PC-9 (cell line): ENCODE results near the gene PARD6B. TPM values are rescaled to one million over a fixed set of nuclear protein-coding genes. Genes with fewer than 3 reads are reported as not detected.
"Not testable (repeated sequence)": the region's sequence is repeated elsewhere in the genome, so short reads cannot be mapped to it uniquely, and the experiment has no call there.

Source experiments
- BruUV-seq: library from RNA; stranded (reverse); fragments of 400-500 nt; replicated peaks from 2 replicates; lab custom pipeline; 2021; lab: Mats Ljungman, UMichigan
- CTCF ChIA-PET: fragments of 300-600 bp; sonication (Branson Sonifier 250); formaldehyde crosslinking; loops from one replicate; lab custom pipeline; 2022; ENCODE audit warnings: antibody characterized with exemption; lab: Charles Lee
- POLR2A ChIA-PET: fragments of 300-600 bp; sonication (Branson Sonifier 250); formaldehyde crosslinking; loops from one replicate; lab custom pipeline; 2022; ENCODE audit warnings: antibody characterized with exemption; ENCODE audit not compliant: unreplicated experiment; lab: Charles Lee
- DNase-seq, 2 experiments: peaks; one replicate each; pipeline versions ENCODE4 v3.0.0 to v3.0.0-alpha.2; 2015 to 2022; ENCODE audit warnings: mixed read lengths in 1 of 2
- H2AFZ ChIP-seq: fragments of 200-600 bp; sonication (generic); 2 replicates; pipeline ENCODE4 v1.8.1; 2017; ENCODE audit warnings: antibody characterized with exemption
- H3F3A ChIP-seq: fragments of 200-600 bp; sonication (generic); 2 replicates; pipeline ENCODE4 v1.8.1; 2017; ENCODE audit warnings: antibody characterized with exemption, mild to moderate bottlenecking, low read depth; ENCODE audit not compliant: insufficient read depth
- H3K27ac ChIP-seq: fragments of 200-600 bp; sonication (generic); 2 replicates; pipeline ENCODE4 v1.6.1; 2016; ENCODE audit warnings: mixed run types
- H3K27me3 ChIP-seq: fragments of 200-600 bp; sonication (generic); 2 replicates; pipeline ENCODE4 v1.6.1; 2016; ENCODE audit warnings: low read depth, mixed run types; ENCODE audit not compliant: insufficient read depth
- H3K36me3 ChIP-seq: fragments of 200-600 bp; sonication (generic); 2 replicates; pipeline ENCODE4 v1.6.1; 2016; ENCODE audit warnings: low read depth, mixed run types
- H3K4me1 ChIP-seq: fragments of 200-600 bp; sonication (generic); replicated peaks from 2 replicates; pipeline ENCODE4 v1.6.1; 2016; ENCODE audit warnings: mixed run types; ENCODE audit not compliant: insufficient read depth
- H3K4me2 ChIP-seq: fragments of 200-600 bp; sonication (generic); 2 replicates; pipeline ENCODE4 v1.6.1; 2017; ENCODE audit warnings: mixed run types
- H3K4me3 ChIP-seq: fragments of 200-600 bp; sonication (generic); 2 replicates; pipeline ENCODE4 v1.6.1; 2016; ENCODE audit warnings: mixed run types
- H3K79me2 ChIP-seq: fragments of 200-600 bp; sonication (generic); 2 replicates; pipeline ENCODE4 v1.6.1; 2017; ENCODE audit warnings: low read depth, mixed run types
- H3K9me2 ChIP-seq: fragments of 200-600 bp; sonication (generic); 2 replicates; pipeline ENCODE4 v1.8.1; 2017; ENCODE audit warnings: mild to moderate bottlenecking; ENCODE audit not compliant: insufficient read depth
- H3K9me3 ChIP-seq: fragments of 200-600 bp; sonication (generic); 2 replicates; pipeline ENCODE4 v1.8.1; 2016; ENCODE audit warnings: low read depth; ENCODE audit not compliant: insufficient read depth
- H4K20me1 ChIP-seq: fragments of 200-600 bp; sonication (generic); 2 replicates; pipeline ENCODE4 v1.8.1; 2017; ENCODE audit not compliant: insufficient read depth
- EZH2 ChIP-seq: fragments of 200-600 bp; sonication (generic); IDR thresholded peaks from 2 replicates; pipeline ENCODE4 v1.8.0; 2017; ENCODE audit warnings: antibody characterized with exemption, low read depth
- intact Hi-C: fragments of 100-400 bp; cut with micrococcal nuclease; formaldehyde crosslinking; loops from one replicate; pipeline ENCODE4 v1.10.0; 2022; ENCODE audit not compliant: unreplicated experiment
- total RNA-seq: library from RNA; stranded (reverse); gene quantifications from 2 replicates; pipeline ENCODE4 v1.2.3, GENCODE V29; 2021
- TF ChIP-seq, protein P1 (sequence below): fragments of 200-600 bp; sonication (generic); conservative IDR thresholded peaks from 2 replicates; pipeline ENCODE4 v1.6.1; 2017; ENCODE audit warnings: mixed run types, antibody characterized with exemption, mild to moderate bottlenecking, moderate library complexity

Gene PARD6B
- total RNA-seq, 1 experiment from 2014 or later, result 52.2 TPM

DNA sequence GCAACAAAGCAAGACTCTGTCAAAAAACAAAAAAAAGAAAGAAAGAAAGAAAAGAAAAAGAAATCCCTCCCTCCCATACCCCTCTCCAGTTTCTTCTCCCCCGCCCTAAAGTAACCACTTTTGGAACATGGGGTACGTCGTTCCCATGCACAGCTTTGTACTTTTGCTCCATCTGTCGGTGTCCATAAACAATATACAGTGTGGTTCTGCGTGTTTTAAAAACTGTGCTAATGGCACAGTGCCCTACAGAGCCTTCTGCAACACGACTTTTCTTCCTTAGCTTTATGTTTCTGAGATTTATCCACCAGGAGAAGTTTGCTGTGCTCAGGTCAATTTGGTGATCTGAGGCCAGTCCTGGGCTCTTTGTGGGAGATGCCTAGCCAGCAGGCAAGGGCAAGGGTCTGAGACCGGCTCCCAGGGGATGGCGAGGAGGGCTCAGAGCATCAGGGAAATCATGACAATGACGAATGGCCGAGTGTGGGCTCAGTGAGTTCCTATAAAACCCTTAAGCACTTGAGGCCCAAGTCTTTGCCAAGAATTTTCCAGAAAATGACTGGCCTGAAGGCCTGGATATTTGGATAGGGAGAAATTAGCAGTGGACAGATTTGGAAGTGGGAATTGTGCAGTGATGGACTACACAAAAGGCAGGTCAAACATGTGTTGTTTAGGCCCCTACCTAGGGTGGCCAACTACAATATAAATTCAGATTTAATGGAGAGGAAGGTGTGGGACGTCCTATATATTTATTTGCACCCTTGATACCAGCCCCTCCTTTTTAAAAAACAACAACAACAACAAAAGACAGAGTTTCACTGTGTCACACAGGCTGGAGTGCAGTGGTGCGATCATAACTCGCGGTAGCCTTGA, 61.6 kb downstream of the PARD6B start:
- CTCF ChIA-PET, result interaction anchor here (0.6 to 2.2 kb wide), 26 partner anchors 11 to 1365 kb away, joined by 3 to 18 read pairs (median 5); partner anchors contain the start of genes ADNP and MOCS3
- no peak overlapping the region for H2AFZ ChIP-seq
- H3K27ac ChIP-seq, result no peak overlapping the region
- intact Hi-C loops, result loop anchor here (10.0 kb wide), 2 partner anchors 192 to 832 kb away; no protein-coding TSS in a partner anchor
- H3K4me3 ChIP-seq, result no peak overlapping the region
- DNase-seq, result no peak
- no peaks in the 10 kb centered on the region for H3K9me3 ChIP-seq
- no peaks in the 10 kb centered on the region for H3K27me3 ChIP-seq
- no peaks in the 10 kb centered on the region for H3K79me2 ChIP-seq
- no peaks in the 10 kb centered on the region for H3K36me3 ChIP-seq
- peaks cover 18% of the 10 kb centered on the region for H3K4me1 ChIP-seq
- H3K9me2 ChIP-seq, result no peaks in the 10 kb centered on the region
- H3F3A ChIP-seq, result peaks cover 20% of the 10 kb centered on the region; the same call in 1 of the 2 replicates
- TF ChIP-seq, protein P1, sequence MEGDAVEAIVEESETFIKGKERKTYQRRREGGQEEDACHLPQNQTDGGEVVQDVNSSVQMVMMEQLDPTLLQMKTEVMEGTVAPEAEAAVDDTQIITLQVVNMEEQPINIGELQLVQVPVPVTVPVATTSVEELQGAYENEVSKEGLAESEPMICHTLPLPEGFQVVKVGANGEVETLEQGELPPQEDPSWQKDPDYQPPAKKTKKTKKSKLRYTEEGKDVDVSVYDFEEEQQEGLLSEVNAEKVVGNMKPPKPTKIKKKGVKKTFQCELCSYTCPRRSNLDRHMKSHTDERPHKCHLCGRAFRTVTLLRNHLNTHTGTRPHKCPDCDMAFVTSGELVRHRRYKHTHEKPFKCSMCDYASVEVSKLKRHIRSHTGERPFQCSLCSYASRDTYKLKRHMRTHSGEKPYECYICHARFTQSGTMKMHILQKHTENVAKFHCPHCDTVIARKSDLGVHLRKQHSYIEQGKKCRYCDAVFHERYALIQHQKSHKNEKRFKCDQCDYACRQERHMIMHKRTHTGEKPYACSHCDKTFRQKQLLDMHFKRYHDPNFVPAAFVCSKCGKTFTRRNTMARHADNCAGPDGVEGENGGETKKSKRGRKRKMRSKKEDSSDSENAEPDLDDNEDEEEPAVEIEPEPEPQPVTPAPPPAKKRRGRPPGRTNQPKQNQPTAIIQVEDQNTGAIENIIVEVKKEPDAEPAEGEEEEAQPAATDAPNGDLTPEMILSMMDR, result no peak
- TF ChIP-seq EZH2, result no peak
- no peaks in the 10 kb centered on the region for H4K20me1 ChIP-seq
- POLR2A ChIA-PET, result interaction anchor here (0.6 to 0.7 kb wide), 3 partner anchors 19 to 370 kb away, joined by 3 to 7 read pairs (median 5); partner anchors contain the start of genes DPM1 and MOCS3
- no peak overlapping the region for H3K4me2 ChIP-seq
- BruUV-seq, result no TSS peak

- not testable (repeated sequence) for H3K27ac ChIP-seq, H3K79me2 ChIP-seq, H3K36me3 ChIP-seq, H2AFZ ChIP-seq, H3K9me2 ChIP-seq, H3K27me3 ChIP-seq, H3K9me3 ChIP-seq, H4K20me1 ChIP-seq, H3K4me2 ChIP-seq, H3K4me3 ChIP-seq, BruUV-seq
- Histone ChIP-seq H3F3A (peaks cover 15% of the 10 kb centered on the region; the same call in 1 of the 2 replicates), H3K4me1 (peaks cover 18% of the 10 kb centered on the region)
- DNase-seq, result peak; percentile 22 to 46
- ChIA-PET POLR2A (interaction anchor here (0.6 to 0.7 kb wide), 2 partner anchors 165 to 371 kb away, joined by 3 to 5 read pairs; partner anchors contain the start of genes DPM1 and MOCS3), CTCF (interaction anchor here (0.6 to 2.2 kb wide), 25 partner anchors 11 to 901 kb away, joined by 3 to 18 read pairs (median 5); partner anchors contain the start of genes ADNP and MOCS3)
- TF ChIP-seq, protein P1, result peak; percentile 70
- intact Hi-C loops, result loop anchor here (1.0 to 10.0 kb wide), 4 partner anchors 138 to 831 kb away; partner anchors contain the start of gene ADNP
Observed at GRCh38 chr20:50793575-50794016, 62.2 kb downstream of the PARD6B start.

DNA sequence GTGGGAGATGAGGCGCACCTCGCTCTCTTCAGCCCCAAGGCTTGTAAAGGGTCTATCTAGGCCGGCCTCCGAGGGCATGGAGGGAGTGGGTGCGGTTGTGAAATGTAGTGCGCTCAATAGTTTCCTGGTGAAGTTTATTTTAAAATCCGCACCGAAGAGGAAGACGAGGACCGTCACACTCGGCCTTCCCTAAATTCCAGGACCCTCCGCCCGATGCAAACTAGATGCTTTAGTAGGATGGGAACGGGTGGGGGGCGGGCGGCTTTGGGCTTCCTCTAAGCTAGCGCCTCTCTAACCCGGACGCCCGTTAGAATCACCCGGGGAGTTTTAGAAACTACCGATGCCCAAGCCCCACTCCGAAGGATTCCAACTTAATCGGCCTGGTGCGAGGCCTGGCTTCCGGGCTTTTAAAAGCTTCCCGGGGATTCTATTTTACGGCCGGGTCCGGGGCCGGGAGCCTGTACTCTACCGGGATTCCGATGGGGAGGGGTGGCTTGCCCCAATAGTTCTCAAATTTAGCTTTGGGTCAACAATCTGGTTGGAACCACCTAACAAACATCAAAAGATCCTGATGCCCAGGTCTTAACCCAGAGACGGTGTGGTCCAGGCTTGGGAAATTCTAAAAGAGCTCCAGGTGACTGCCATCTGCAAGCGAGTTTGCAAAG, 62.9 kb downstream of the PARD6B start:
- Histone ChIP-seq H3K79me2 (no peaks in the 10 kb centered on the region), H4K20me1 (no peaks in the 10 kb centered on the region), H3K4me3 (no peak overlapping the region), H2AFZ (no peak overlapping the region), H3K9me2 (no peaks in the 10 kb centered on the region), H3K27ac (no peak overlapping the region), H3K27me3 (no peaks in the 10 kb centered on the region), H3K9me3 (no peaks in the 10 kb centered on the region), H3K36me3 (no peaks in the 10 kb centered on the region), H3F3A (peaks cover 14% of the 10 kb centered on the region; the same call in 1 of the 2 replicates), H3K4me1 (peaks cover 18% of the 10 kb centered on the region), H3K4me2 (peak overlapping the region; percentile 46; the same call in 1 of the 2 replicates)
- DNase-seq, result no peak
- ChIA-PET CTCF (interaction anchor here (0.5 to 2.2 kb wide), 8 partner anchors 11 to 824 kb away, joined by 3 to 18 read pairs (median 4); partner anchors contain the start of genes ADNP, DPM1 and MOCS3), POLR2A (interaction anchor here (0.6 kb wide), 3 partner anchors 115 to 473 kb away, joined by 3 to 19 read pairs (median 5); no protein-coding TSS in a partner anchor)
- no TSS peak for BruUV-seq
- intact Hi-C loops, result loop anchor here (1.0 to 10.0 kb wide), 4 partner anchors 137 to 830 kb away; partner anchors contain the start of gene ADNP
- TF ChIP-seq EZH2, result no peak
- TF ChIP-seq, protein P1, result no peak; the same call in 1 of the 2 replicates
